ENCODE data around the gene NDUFA8.

DNA sequence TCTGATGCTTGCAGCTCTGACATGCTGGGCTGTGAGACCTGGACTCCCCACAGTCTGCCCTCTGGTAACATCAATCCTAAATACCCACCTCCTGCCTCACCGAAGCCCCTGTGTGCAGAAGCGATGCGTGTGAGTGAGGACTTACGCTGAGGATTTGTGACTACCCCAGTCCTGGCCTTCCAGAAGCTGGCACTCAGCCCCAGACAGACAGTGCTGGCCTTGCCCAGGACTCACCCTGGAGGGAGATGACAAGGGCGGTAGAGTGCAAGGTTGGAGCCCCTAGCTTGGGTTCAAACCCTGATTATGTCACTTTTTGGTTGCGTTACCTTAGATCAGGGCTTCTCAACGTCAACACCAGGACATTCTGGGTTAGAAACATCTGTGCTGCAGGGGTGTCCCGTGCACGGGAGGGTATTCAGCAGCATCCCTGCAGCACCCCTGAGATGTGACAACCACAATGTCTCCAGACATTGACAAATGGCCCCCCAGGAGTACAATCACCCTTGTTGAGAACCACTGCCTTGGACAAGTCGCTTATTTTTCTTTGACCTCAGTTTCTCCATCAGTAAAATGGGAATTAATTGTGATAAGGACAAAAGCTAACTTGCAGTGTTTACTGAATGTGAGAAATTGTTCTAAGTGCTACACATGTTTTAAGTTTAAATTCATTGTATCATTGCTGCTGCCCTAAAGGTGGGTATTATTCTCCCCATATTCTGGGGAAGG lies 43.0 kb downstream of the NDUFA8 start:
- TF ChIP-seq, protein P1, sequence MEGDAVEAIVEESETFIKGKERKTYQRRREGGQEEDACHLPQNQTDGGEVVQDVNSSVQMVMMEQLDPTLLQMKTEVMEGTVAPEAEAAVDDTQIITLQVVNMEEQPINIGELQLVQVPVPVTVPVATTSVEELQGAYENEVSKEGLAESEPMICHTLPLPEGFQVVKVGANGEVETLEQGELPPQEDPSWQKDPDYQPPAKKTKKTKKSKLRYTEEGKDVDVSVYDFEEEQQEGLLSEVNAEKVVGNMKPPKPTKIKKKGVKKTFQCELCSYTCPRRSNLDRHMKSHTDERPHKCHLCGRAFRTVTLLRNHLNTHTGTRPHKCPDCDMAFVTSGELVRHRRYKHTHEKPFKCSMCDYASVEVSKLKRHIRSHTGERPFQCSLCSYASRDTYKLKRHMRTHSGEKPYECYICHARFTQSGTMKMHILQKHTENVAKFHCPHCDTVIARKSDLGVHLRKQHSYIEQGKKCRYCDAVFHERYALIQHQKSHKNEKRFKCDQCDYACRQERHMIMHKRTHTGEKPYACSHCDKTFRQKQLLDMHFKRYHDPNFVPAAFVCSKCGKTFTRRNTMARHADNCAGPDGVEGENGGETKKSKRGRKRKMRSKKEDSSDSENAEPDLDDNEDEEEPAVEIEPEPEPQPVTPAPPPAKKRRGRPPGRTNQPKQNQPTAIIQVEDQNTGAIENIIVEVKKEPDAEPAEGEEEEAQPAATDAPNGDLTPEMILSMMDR (IDR thresholded peaks at IDR 0.05), result no peak
- no peak for TF ChIP-seq ZFX (IDR thresholded peaks at IDR 0.05; ENCODE audit: borderline replicate concordance)

All from 22Rv1 (cell line).